ENCODE measurements around the gene COX5B.

- no peak for TF ChIP-seq SUZ12 (IDR thresholded peaks at IDR 0.05; ENCODE audit: extremely low read depth, insufficient read depth, insufficient read length)
- no peak for TF ChIP-seq ZNF274 (IDR thresholded peaks at IDR 0.05; ENCODE audit: low read depth, low read length)
Measured at GRCh38 chr2:97671526-97671925, 25.7 kb downstream of the COX5B start.

All from NT2/D1 (cell line).